OCI-LY1 (cell line): ENCODE results near the gene LSMEM2.

ENCODE experiments used
- H2AFZ ChIP-seq: fragments of 200-600 bp; sonication (generic), shearing (Covaris generic); 2 replicates; pipeline ENCODE4 v1.6.0; 2014; ENCODE audit warnings: antibody characterized with exemption, mild to moderate bottlenecking, low read length
- H3F3A ChIP-seq: fragments of 200-600 bp; sonication (generic), shearing (Covaris generic); 2 replicates; pipeline ENCODE4 v1.6.0; 2014; ENCODE audit warnings: mild to moderate bottlenecking, antibody characterized with exemption, low read length, moderate library complexity; ENCODE audit not compliant: insufficient read depth
- H3K27ac ChIP-seq: fragments of 200-600 bp; sonication (generic); 2 replicates; pipeline ENCODE4 v1.5.1; 2014; ENCODE audit warnings: low read length, mixed run types, mild to moderate bottlenecking, low read depth; ENCODE audit not compliant: poor library complexity, severe bottlenecking
- H3K27me3 ChIP-seq: fragments of 200-600 bp; sonication (generic); 2 replicates; pipeline ENCODE4 v1.6.0; 2014; ENCODE audit warnings: antibody characterized with exemption, mild to moderate bottlenecking, low read length, moderate library complexity; ENCODE audit not compliant: insufficient read depth
- H3K36me3 ChIP-seq: fragments of 200-600 bp; sonication (generic); 2 replicates; pipeline ENCODE4 v1.6.1; 2014; ENCODE audit warnings: mild to moderate bottlenecking, antibody characterized with exemption, low read length, moderate library complexity, mixed read lengths; ENCODE audit not compliant: insufficient read depth
- H3K4me1 ChIP-seq: fragments of 200-600 bp; sonication (generic); 2 replicates; pipeline ENCODE4 v1.5.1; 2014; ENCODE audit warnings: mild to moderate bottlenecking, low read length, moderate library complexity; ENCODE audit not compliant: insufficient read depth, severe bottlenecking
- H3K4me2 ChIP-seq: fragments of 200-600 bp; sonication (generic), shearing (Covaris generic); 2 replicates; pipeline ENCODE4 v1.6.1; 2014; ENCODE audit warnings: low read length
- H3K4me3 ChIP-seq: fragments of 200-600 bp; sonication (generic); 2 replicates; pipeline ENCODE4 v1.5.1; 2014; ENCODE audit warnings: low read length, low read depth, mild to moderate bottlenecking, mixed read lengths; ENCODE audit not compliant: poor library complexity, severe bottlenecking
- H3K79me2 ChIP-seq: fragments of 200-600 bp; shearing (Covaris generic); 2 replicates; pipeline ENCODE4 v1.6.1; 2016; ENCODE audit warnings: mixed run types, low read length, mixed read lengths; ENCODE audit not compliant: insufficient read depth
- H3K9ac ChIP-seq: fragments of 200-600 bp; sonication (generic), shearing (Covaris generic); 2 replicates; pipeline ENCODE4 v1.6.1; 2014; ENCODE audit warnings: mild to moderate bottlenecking, low read length, mixed read lengths
- H3K9me2 ChIP-seq: fragments of 200-600 bp; sonication (generic), shearing (Covaris generic); 2 replicates; pipeline ENCODE4 v1.6.1; 2014; ENCODE audit warnings: low read depth, mild to moderate bottlenecking, low read length, mixed read lengths
- H3K9me3 ChIP-seq: fragments of 200-600 bp; shearing (Covaris generic); 2 replicates; pipeline ENCODE4 v1.6.1; 2014; ENCODE audit warnings: low read length, mixed read lengths
- H4K20me1 ChIP-seq: fragments of 200-600 bp; sonication (generic), shearing (Covaris generic); 2 replicates; pipeline ENCODE4 v1.6.0; 2016; ENCODE audit warnings: mild to moderate bottlenecking, low read length; ENCODE audit not compliant: insufficient read depth
- EZH2 ChIP-seq: fragments of 200-600 bp; sonication (generic), shearing (Covaris generic); IDR thresholded peaks from 2 replicates; pipeline ENCODE4 v1.8.0; 2017; ENCODE audit warnings: borderline replicate concordance, mixed run types, mild to moderate bottlenecking, antibody characterized with exemption, low read length, moderate library complexity, mixed read lengths
- TF ChIP-seq, protein P1 (sequence below): fragments of 200-600 bp; sonication (generic), shearing (Covaris generic); IDR thresholded peaks from 2 replicates; pipeline ENCODE4 v1.5.1; 2017; ENCODE audit warnings: mild to moderate bottlenecking, antibody characterized with exemption, low read length, moderate library complexity, mixed read lengths

Gene LSMEM2

DNA sequence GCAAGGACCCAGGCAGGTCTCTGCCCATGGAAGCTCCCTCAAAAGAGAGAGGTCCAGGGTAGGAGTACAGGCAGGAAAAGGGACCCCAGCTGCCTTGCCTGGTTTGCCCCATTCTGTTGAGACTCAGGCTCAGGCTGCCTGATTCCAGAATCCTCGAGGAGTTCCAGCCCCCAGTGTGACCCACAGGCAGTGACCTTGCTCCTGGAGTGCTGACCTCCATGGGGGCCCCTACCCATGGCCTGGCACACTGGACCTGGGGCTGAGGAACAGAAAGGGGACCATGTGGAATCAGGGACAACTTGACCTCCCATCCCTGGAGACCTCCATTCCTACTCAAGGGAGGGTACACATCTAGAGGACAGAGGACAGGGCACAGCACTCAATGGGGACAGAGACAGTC lies 13.3 kb upstream of the LSMEM2 start:
- TF ChIP-seq, protein P1, sequence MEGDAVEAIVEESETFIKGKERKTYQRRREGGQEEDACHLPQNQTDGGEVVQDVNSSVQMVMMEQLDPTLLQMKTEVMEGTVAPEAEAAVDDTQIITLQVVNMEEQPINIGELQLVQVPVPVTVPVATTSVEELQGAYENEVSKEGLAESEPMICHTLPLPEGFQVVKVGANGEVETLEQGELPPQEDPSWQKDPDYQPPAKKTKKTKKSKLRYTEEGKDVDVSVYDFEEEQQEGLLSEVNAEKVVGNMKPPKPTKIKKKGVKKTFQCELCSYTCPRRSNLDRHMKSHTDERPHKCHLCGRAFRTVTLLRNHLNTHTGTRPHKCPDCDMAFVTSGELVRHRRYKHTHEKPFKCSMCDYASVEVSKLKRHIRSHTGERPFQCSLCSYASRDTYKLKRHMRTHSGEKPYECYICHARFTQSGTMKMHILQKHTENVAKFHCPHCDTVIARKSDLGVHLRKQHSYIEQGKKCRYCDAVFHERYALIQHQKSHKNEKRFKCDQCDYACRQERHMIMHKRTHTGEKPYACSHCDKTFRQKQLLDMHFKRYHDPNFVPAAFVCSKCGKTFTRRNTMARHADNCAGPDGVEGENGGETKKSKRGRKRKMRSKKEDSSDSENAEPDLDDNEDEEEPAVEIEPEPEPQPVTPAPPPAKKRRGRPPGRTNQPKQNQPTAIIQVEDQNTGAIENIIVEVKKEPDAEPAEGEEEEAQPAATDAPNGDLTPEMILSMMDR: no peak
- TF ChIP-seq EZH2: no peak
- Histone ChIP-seq H3K9me2 (no peaks in the 10 kb centered on the region), H3K79me2 (no peaks in the 10 kb centered on the region), H3K27ac (no peak overlapping the region), H3K4me3 (no peak overlapping the region), H3K4me2 (no peak overlapping the region), H3K27me3 (0 out of 2 replicates have a peak, but pooled peaks cover 4% of the 10 kb centered on the region), H3K9me3 (no peaks in the 10 kb centered on the region), H2AFZ (no peak overlapping the region), H3K4me1 (peaks cover under 1% of the 10 kb centered on the region), H3K36me3 (no peaks in the 10 kb centered on the region), H3F3A (no peaks in the 10 kb centered on the region), H3K9ac (no peak overlapping the region), H4K20me1 (no peaks in the 10 kb centered on the region)

GRCh38 chr3:50266017-50266416 lies 12.9 kb upstream of the LSMEM2 start:
- Histone ChIP-seq H3K9me3 (no peaks in the 10 kb centered on the region), H3K4me1 (no peaks in the 10 kb centered on the region), H3K9ac (no peak overlapping the region), H3F3A (no peaks in the 10 kb centered on the region), H3K4me3 (no peak overlapping the region), H3K27me3 (0 out of 2 replicates have a peak, but pooled peaks cover 4% of the 10 kb centered on the region), H2AFZ (no peak overlapping the region), H3K9me2 (no peaks in the 10 kb centered on the region), H3K79me2 (no peaks in the 10 kb centered on the region), H3K36me3 (no peaks in the 10 kb centered on the region), H3K4me2 (no peak overlapping the region), H4K20me1 (no peaks in the 10 kb centered on the region), H3K27ac (no peak overlapping the region)
- TF ChIP-seq, protein P1: no peak
- TF ChIP-seq EZH2: no peak

- Histone ChIP-seq H3K36me3 (no peaks in the 10 kb centered on the region), H3K9me3 (no peaks in the 10 kb centered on the region), H2AFZ (no peak overlapping the region), H3K4me1 (no peaks in the 10 kb centered on the region), H3K4me2 (no peak overlapping the region), H3K27ac (no peak overlapping the region), H4K20me1 (no peaks in the 10 kb centered on the region), H3K4me3 (no peak overlapping the region), H3K9me2 (no peaks in the 10 kb centered on the region), H3K27me3 (0 out of 2 replicates have a peak, but pooled peaks cover 4% of the 10 kb centered on the region), H3K79me2 (no peaks in the 10 kb centered on the region), H3F3A (no peaks in the 10 kb centered on the region), H3K9ac (no peak overlapping the region)
- TF ChIP-seq, protein P1: no peak
- no peak for TF ChIP-seq EZH2
These were observed 12.1 kb upstream of the LSMEM2 start for GRCh38 chr3:50266836-50267235.
